Smooth muscle cell (in vitro differentiated cells): ENCODE results near the gene TMEM53. TPM values are rescaled to one million over a fixed set of nuclear protein-coding genes. Genes with fewer than 3 reads are reported as not detected.

Source experiments
- DNase-seq: peaks from one replicate; lab custom pipeline; 2025; ENCODE audit not compliant: unreplicated experiment; lab: John Stamatoyannopoulos, UW
- H2AFZ ChIP-seq: fragments of 200-600 bp; sonication (generic); 2 replicates; pipeline ENCODE4 v1.6.0; 2016; ENCODE audit warnings: antibody characterized with exemption, low read depth, mild to moderate bottlenecking
- H3F3A ChIP-seq: fragments of 200-600 bp; sonication (generic); 2 replicates; pipeline ENCODE4 v1.6.0; 2017; ENCODE audit warnings: antibody characterized with exemption, low read depth
- H3K27ac ChIP-seq: fragments of 200-600 bp; sonication (generic); 2 replicates; pipeline ENCODE4 v1.5.1; 2016; ENCODE audit warnings: low read depth, mild to moderate bottlenecking
- H3K27me3 ChIP-seq: fragments of 200-600 bp; sonication (generic); 2 replicates; pipeline ENCODE4 v1.6.1; 2016; ENCODE audit warnings: low read depth, mild to moderate bottlenecking
- H3K36me3 ChIP-seq: fragments of 200-600 bp; sonication (generic); 2 replicates; pipeline ENCODE4 v1.5.1; 2016; ENCODE audit warnings: low read depth
- H3K4me1 ChIP-seq: fragments of 200-600 bp; sonication (generic); 2 replicates; pipeline ENCODE4 v1.5.1; 2016; ENCODE audit warnings: low read depth
- H3K4me2 ChIP-seq: fragments of 200-600 bp; sonication (generic); 2 replicates; pipeline ENCODE4 v1.6.0; 2016; ENCODE audit warnings: mild to moderate bottlenecking
- H3K4me3 ChIP-seq: fragments of 200-600 bp; sonication (generic); 2 replicates; pipeline ENCODE4 v1.5.1; 2016; ENCODE audit warnings: mild to moderate bottlenecking
- H3K79me2 ChIP-seq: fragments of 200-600 bp; sonication (generic); 2 replicates; pipeline ENCODE4 v1.6.0; 2016; ENCODE audit warnings: low read depth, mild to moderate bottlenecking
- H3K9ac ChIP-seq: fragments of 200-600 bp; sonication (generic); 2 replicates; pipeline ENCODE4 v1.6.0; 2016; ENCODE audit warnings: low read depth
- H3K9me3 ChIP-seq: fragments of 200-600 bp; sonication (generic); replicated peaks from 2 replicates; pipeline ENCODE4 v1.5.1; 2016; ENCODE audit warnings: low read depth
- H4K20me1 ChIP-seq: fragments of 200-600 bp; sonication (generic); 2 replicates; pipeline ENCODE4 v1.6.0; 2016; ENCODE audit warnings: low read depth
- CTCF ChIP-seq: fragments of 200-600 bp; sonication (generic); IDR thresholded peaks from 2 replicates; pipeline ENCODE4 v1.5.1; 2017; ENCODE audit warnings: borderline replicate concordance, mild to moderate bottlenecking, antibody characterized with exemption; ENCODE audit not compliant: insufficient read depth, poor library complexity, severe bottlenecking
- WGBS: methylation state at CpG from one replicate; pipeline ENCODE4 v1.1.7; 2016; ENCODE audit warnings: low lambda C conversion rate; 5-methylcytosine and 5-hydroxymethylcytosine counted together
- polyA plus RNA-seq: library from polyadenylated mRNA; unstranded; fragments of >200 nt; fragmentation: Nextera tagmentation; extraction: Ambion mirVana; gene quantifications from 2 replicates; pipeline ENCODE4 v1.2.1, GENCODE V29; 2016
- total RNA-seq: library from RNA; depleted of rRNA; stranded (reverse); fragments of >200 nt; gene quantifications from 2 replicates; pipeline ENCODE4 v1.2.3, GENCODE V29; 2014

TMEM53 gene
- total and polyA plus RNA-seq, 2 experiments from 2014 or later, result 8.1 to 15.5 TPM

- WGBS, result 95% methylated on average over 3 of the region's 3 CpGs
- H2AFZ ChIP-seq, result no peak overlapping the region
Measured at GRCh38 chr1:44682883-44683265, 8.6 kb upstream of the TMEM53 start.

GRCh38 chr1:44681905-44682882 is 7.9 kb upstream of the TMEM53 start:
- Histone ChIP-seq H3K36me3 (no peaks in the 10 kb centered on the region), H3K79me2 (no peaks in the 10 kb centered on the region), H3K4me3 (no peak overlapping the region), H3K4me1 (no peaks in the 10 kb centered on the region), H3K27me3 (no peaks in the 10 kb centered on the region), H3F3A (no peaks in the 10 kb centered on the region), H4K20me1 (no peaks in the 10 kb centered on the region), H3K9ac (no peak overlapping the region), H2AFZ (no peak overlapping the region), H3K4me2 (no peak overlapping the region), H3K9me3 (no peaks in the 10 kb centered on the region), H3K27ac (no peak overlapping the region)
- WGBS, result 86% methylated on average over 14 of the region's 14 CpGs
- TF ChIP-seq CTCF, result no peak
- DNase-seq, result no peak

More at GRCh38 chr1:44682883-44683265, 8.6 kb upstream of the TMEM53 start:
- no peak overlapping the region for H3K27ac ChIP-seq
- DNase-seq, result no peak
- no peaks in the 10 kb centered on the region for H4K20me1 ChIP-seq
- no peak overlapping the region for H3K4me3 ChIP-seq
- H3F3A ChIP-seq, result no peaks in the 10 kb centered on the region
- no peak for TF ChIP-seq CTCF
- H3K9ac ChIP-seq, result no peak overlapping the region
- H3K27me3 ChIP-seq, result no peaks in the 10 kb centered on the region
- H3K4me2 ChIP-seq, result no peak overlapping the region
- H3K9me3 ChIP-seq, result no peaks in the 10 kb centered on the region
- H3K4me1 ChIP-seq, result no peaks in the 10 kb centered on the region
- H3K36me3 ChIP-seq, result no peaks in the 10 kb centered on the region
- no peaks in the 10 kb centered on the region for H3K79me2 ChIP-seq

- H3K27me3 ChIP-seq, result no peaks in the 10 kb centered on the region
- no peak overlapping the region for H3K4me3 ChIP-seq
- H3K36me3 ChIP-seq, result no peaks in the 10 kb centered on the region
- H4K20me1 ChIP-seq, result no peaks in the 10 kb centered on the region
- H3K4me2 ChIP-seq, result no peak overlapping the region
- no peaks in the 10 kb centered on the region for H3K9me3 ChIP-seq
- H3F3A ChIP-seq, result no peaks in the 10 kb centered on the region
- no peak overlapping the region for H2AFZ ChIP-seq
- no peaks in the 10 kb centered on the region for H3K79me2 ChIP-seq
- H3K9ac ChIP-seq, result no peak overlapping the region
- H3K27ac ChIP-seq, result no peak overlapping the region
- TF ChIP-seq CTCF, result no peak
- DNase-seq, result no peak
- no peaks in the 10 kb centered on the region for H3K4me1 ChIP-seq
- 94% methylated on average over 5 of the region's 5 CpGs for WGBS
Measured at GRCh38 chr1:44679468-44679867, 5.2 kb upstream of the TMEM53 start.
